NCI-H1092 (cell line): ENCODE data around the gene KCNK5.

ENCODE experiments used
- DNase-seq: peaks from one replicate; lab custom pipeline; 2025; lab: John Stamatoyannopoulos, UW

The KCNK5 gene

DNA sequence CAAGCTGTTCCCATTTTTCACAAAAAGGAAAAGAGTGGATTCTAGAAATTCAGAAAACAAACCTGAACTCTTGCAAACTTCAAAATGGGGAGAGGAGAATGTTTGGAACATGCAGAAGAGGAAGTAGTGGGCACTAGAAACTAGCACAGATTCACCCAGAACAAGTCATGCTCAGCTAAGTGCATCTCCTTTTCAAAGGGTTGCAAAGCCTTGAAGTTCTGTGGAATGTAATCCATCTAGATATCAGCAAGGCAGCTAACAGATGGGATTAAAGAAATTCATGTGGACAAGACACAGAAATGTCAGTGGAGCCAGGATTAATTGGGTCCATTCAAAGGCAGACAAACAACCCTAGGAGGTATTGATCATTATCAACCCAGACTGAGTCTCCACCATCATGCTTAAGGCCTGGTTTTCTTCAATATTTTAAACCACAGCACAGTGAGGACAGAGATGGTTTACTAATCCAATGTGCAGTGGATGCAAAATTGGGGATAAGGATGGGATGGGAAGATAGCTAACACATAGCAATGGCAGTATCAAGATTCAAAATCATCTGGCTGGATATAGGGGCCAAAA is 31.3 kb downstream of the KCNK5 start:
- no peak for DNase-seq

DNA sequence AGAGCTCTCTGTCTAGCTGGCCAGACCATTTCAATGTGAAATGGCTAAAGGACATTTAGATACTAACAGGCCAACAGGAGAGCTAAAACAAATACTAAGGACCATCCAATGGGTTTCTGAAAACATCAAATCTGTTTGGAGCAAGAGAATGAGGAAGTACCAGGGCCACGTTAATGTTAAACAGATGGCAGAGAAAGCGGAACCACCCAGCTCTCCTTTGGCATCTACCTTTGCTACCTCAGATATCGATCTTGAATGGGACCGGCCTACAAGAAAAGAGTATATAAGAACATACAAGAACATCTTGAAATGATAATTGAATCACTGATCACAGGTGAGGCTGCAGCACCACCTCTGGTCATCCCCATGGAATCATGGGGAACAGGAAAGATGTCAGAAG is 31.8 kb downstream of the KCNK5 start:
- no peak for DNase-seq

DNA sequence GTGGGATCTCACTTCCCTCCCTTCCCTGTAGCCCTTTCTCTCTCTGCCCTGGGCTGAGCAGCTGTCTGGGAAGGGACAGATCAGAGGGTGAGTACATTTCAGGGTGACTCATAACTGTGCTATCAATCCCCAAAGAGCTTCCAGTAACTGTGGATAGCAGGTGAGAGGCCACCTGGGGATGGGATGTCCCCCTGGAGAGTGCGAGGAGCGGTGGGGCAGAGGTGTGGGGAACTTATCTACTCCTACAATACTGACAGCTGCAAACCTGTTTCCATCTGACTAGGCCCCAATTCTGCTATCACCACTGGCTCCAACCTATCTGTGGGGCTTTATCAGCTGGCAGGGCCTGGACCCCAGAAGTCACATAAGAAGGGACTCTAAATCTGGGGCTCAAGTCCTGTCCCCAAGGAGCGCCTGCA is 32.6 kb downstream of the KCNK5 start:
- DNase-seq, result no peak

DNA sequence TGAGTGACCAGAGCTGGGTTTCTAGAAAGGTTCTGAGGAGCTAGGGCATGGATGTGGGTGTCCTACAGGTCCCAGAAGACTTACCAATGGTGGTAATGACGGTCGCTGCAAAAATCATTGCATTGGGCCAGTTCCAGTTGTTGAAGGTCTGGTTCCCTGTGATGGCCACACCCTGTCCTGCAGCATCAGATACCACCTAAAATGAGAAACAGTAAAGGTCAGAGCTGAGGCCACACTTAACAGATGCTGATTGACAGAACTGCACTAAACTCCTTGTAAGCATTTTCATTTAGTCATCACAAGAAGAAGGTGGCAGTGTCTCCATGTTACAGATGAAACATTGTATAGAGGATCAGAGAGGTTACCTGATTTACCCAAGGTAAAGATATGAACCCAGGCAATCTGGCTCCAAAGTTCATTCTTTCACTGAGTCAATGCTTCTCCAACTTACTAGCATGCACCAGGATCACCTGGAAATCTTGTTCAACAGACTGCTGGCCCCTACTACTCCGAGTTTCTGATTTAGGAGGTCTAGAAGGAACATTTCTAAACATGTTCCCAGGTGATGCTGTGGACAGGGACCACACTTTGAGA is 33.4 kb downstream of the KCNK5 start:
- no peak for DNase-seq

DNA sequence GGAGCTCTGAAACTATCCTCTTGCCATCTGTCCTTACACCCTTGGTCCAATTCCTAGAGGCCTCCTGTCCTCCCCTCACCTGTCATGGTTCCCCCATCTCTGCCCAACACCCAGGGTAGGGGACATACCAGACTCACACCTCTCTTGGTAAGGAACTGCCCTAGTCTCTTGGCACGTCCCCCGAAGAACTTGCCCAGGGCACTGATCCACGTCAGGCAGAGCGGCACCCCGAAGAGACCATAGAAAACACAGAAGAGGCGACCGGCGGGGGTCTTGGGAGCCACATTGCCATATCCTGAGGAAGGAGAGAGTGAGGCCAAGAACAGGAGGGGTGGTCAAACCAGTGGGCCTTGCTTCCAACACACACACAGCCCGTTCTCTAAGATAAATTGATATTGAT is 34.8 kb downstream of the KCNK5 start:
- no peak for DNase-seq

DNA sequence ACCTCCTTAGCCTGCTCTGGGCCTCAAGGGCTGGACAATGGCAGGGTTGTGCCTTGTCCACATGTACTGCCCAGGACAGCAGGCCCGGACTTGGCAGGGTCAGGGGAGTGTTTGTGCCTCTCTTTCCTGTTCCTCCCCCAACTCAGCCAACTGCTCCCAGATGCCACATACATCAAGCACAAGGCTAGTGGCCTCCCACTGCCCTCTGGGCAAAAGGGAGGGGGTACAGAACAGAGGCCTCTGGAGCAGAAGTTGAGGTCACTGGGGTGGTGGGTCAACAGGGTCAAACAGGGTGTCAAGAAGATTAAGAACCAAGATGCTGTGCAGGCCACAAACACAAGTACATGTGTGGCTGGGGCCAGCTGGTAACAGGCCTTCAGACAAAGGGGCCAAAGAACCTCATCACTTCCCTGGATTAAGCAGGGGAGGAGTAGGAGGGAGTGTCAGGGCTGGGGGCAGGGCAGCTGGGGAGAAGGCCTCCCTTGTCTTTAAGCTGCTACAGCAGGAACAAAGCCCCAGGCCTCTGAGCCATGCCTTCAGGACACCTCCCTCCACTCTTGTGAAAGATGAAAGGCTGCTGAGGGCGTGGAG is 36.0 kb downstream of the KCNK5 start:
- no peak for DNase-seq

DNA sequence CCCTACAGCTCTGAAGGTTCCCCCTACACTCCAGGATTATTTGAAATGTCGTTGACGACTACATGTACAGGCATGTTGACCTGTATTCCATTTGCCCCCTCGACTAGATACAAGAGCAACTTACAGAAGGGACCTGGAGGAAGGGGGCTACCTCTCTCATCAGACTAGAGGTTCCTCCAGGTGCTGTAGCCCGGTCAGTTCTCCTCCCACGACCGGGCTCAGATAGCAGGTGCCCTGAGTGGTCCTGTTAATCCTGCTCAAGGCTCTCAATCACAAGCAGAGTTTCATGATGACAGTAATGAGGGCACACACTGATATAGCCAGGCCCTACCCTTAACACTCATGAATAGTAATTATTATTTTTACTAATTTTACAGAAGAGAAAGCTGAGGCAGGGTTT is 36.5 kb downstream of the KCNK5 start:
- no peak for DNase-seq

DNA sequence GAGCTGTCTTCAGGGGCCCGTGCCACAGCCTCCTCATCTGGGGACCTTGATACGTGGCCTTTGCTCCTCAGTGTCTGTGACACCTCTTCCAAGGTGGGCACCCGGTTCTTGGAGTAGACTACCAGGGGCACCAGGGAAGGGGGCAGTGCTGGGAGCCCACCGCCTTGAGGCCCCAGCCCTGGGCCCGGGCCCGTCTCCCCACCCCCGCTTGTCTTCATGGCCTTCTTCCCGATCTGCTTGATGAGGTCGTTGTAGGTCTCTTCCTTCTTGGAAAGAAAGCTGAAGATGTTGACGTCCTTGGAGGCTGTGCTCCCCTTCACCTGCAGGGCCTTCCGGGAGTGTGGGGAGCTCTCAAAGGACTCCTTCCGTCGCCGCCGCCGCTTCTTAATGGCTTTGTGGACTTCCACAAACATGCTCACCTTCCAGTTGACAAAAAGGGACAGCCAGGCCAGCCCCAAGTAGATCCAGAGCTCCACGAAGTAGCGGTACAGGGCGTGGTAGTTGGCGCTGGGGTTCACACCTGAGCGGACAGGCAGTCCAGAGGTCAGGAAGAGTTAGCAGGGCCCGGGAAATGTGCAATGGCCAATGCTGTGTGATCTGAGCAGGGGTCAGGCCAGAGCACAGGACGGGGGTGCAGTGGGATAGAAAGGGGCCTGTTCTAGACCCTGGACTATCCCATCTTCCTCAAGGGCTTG is 37.9 kb downstream of the KCNK5 start:
- DNase-seq, result no peak

DNA sequence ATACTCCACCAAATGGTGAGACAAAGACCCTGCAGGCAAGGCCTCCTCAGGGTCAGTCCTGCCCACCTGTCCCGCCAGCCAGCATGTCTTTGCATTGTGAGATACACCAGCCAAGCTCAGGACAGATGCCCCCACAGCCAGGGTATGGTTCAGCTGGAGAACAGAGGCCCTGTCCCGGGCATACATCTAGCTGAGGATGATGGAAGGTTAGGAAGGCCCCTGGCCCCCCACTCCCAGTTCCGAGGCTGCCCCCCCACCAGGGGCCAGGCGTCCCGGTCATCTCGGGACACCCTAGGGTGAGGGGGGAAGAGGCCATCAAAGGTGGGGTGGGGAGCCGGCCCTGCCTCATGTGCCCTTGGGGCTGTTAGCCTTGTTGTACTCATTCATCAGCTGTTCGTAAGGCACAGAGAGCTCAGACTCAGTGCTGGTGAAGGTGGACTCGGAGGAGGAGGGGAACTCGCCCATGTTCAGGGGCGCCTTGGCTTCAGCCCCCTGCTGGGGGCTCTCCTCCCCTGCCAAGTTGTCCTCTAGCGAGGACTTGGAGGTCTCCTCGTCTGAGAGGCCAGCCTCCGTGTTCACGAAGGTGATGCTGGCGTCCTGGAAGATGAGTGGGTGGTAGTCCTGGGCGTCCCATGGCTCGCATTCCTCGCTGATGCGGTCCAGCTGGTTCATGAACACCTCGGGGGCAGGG is 38.6 kb downstream of the KCNK5 start:
- no peak for DNase-seq

DNA sequence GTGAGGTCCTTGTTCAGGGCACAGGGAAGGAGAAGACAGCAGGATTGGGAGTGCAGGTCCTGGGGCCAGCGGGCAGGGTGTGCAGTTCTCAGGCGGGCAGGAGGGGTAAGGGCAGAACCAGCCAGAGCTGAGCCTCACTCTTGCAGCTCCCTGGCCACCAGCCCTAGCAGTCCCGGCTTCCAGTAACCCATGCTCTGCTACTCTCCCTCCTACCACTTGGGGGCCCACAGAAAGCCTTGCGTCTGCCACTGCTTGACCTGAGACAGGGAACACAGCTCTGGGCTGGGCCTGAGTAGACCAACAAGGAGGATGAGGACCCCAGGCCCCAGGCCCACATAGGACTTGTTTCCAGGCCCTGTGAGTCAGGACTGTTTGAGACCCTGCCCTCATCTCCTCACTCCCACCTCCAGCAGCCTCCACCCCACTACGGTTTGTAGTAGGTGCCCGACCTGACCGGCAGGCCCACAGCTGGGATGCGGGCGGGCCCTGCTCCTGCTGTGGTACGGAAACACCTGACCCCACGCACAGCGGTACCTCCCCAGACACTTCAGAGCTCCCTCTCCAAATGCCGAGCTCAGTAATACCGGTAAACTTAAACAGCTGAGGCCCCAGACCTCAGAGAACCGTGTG is 39.2 kb downstream of the KCNK5 start:
- DNase-seq, result no peak

DNA sequence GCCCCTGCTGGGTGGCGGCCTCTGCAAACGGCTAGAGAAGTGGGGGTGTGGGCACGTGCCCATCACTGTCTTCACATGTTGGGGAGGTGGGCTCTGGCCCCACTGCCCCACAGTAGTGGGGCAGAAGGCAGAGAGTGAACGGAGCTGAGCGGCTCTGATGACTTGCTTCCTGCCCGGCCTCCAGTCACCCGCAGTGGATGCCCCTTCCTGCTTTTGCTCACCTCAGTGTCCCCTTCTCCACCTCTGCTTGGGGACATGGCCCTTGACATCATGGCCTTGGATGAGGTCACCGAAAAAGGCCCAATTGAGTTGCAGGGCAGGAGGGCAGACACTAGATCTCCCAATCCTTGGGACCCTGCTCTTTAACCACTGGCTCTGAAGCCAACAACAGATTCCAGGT is 40.1 kb downstream of the KCNK5 start:
- DNase-seq, result no peak

DNA sequence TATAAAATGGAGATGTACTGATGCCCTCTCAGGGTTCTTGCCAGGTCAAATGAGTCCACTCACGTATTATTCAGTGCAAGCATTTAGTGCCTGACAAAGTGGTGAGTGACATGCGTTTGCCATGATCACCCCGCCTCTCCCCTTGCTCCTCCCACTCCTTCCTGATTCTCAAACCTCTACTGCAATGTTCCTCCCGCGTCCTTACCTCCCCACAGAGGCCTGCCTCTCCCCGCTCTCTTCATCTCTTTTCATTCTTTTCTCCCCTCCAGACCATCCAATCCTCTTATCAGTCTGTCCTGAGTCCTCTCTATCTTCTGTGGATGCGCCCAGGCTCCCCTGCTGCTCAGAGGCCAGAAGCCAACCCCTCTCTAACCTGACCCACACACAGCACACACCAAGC is 40.7 kb downstream of the KCNK5 start:
- no peak for DNase-seq

DNA sequence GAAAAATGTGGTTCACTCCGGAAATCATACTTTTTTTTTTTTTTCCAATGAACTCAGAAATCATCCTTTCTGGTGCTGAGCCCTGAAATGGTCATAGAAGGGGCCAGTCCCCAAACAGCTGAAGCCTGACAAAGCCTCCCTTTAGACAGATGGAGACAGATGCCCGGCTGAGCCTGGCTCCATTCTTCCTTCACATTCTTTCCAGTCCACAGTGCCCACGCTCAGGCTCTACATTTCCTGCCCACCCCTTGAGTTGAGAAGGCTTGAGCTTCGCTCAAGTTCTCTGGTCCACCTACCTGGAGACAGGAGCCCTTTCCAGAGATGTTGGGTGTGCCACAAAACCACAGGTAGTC is 41.2 kb downstream of the KCNK5 start:
- DNase-seq, result no peak

DNA sequence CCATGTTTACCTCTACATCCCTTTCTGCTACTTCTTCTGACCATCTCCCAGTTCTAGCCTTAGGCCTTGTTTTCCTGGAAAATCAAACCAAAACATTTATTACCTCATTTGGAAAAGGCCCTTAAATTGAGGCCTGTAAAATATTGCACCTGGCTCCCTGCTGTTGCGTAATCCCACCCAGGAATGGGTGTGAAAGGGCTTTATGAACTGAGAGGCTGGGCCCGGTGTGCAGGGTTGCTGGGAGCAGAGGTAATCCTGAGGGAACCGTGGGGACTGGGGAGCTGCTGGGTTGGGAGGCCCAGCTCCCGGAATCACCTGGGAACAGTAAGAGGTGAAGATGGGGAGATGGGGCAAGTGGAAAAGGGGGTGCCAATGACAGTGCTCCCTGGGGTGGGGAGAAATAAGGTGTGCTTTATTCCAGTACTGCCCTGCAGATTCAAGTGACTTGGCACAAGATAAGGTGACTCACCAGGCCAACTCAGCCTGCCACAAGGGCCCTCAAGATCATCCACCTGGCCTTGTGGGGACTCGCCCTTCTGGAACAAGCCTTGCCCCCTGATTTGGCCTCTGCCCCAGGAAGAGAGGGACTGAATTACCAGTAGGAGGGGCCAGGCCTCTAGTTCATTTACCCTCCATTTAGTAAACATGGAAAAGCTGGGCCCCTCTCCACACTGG is 44.2 kb downstream of the KCNK5 start:
- no peak for DNase-seq

DNA sequence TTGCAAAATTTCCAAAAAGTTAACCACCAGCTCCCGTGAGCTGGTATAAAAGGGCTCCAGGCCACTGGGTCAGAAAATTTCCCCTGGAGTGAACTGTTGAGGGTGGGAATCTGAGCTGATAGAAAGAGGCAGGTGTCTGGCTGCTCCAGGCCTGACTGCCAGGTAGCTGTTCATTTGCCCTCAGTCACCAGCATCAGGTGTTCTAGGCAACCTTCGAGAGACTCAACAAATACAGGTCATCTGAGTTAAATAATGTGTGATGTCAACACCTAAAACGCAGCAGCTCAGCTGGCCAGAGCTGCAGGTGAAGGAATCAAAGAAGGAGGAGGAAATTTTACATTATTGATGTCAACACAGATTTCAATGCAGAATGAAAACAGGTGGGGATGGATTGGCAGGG is 46.7 kb downstream of the KCNK5 start:
- DNase-seq, result no peak

DNA sequence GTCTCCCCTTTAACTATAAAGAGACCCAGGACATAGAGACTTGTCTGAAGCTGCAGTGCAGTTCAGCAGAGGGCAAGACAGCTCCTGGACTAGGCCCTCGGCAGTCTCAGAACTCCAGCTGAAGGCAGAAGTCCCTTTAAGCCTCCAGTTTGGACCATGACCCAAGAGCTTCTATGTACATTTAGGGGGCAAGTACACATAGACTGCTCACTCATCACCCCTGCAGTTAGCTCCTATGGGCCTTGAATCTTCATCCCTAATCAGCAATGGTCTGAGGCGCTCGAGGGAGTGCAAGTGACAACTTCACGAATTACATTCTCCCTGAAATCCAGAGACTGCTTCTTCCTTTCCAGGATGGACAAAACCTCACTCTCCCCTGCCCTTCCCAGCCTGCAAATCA is 47.4 kb downstream of the KCNK5 start:
- DNase-seq, result no peak

DNA sequence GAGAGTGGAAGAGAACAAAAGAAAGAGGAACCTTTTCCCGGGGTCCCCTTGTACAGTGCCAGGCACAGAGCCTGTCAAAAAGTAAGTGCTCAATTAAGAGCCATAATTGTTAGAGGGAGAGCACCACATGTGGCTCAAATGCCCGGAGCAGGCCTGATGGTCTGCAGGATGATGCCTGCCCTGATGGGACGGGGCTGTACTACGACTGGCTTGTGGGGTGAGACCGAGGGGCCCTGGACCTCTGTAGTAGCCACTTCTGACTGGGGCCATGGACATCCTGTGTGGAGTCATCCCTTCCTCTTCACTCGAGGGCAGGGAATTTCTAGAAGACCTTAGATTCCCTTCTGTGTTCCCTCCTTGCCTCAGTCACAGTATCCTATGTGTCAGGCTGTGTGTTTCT is 47.9 kb downstream of the KCNK5 start:
- no peak for DNase-seq

DNA sequence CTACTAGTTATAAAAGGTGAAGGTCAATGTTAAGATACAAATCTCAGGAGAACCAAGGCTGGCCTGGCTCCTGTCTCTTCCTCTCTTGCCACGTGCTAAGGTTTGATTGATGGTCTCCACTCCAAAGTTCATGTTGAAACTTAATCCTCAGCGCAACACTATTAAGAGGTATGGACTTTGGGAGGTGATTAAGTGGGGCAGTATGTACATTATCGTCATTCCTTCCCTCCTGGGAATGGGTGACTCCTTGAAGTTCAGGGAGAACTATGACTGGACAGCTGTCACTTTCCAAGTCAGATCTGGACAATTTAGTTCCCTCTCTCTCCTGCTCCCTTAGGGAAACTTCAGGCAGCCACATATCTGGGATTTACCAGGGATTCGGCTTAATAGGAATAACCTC is 50.5 kb downstream of the KCNK5 start:
- DNase-seq, result no peak

DNA sequence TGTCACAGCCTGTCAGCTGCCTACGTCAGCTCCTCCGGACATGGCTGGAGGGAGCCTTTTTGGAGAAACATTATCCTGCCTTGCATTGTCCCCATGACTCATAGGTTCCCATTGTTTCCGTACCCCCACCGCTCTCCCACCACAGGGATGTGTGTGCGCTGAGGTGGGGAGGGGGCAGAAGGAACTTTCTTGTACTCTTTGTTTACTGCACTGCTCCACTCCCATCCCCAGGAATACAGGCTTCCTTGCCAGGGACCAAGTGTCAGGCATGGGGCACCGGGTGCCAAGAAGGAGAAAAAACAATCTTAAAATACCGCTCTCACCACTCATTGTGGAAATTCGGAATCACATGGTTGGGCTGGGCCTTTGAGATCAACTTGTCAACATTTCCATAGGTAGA is 51.0 kb downstream of the KCNK5 start:
- DNase-seq, result no peak

DNA sequence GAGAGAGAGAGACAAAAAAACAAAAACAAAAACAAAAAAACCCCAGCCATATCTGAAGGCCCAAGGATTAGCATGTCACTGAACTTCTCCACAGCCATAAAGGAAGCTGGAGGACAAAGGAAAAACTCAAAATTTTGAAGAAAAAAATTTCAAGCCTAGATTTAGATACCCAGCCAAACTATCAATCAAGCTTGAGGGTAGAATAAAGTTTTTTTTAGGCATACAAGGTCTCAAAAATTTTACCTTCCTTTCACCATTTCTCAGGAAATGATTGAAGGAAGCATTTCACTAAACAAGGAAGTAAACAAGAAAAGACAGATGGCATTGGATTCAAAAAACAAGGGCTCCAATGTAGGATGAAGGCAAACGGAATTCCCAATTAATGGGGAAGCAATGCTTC is 52.1 kb downstream of the KCNK5 start:
- no peak for DNase-seq

DNA sequence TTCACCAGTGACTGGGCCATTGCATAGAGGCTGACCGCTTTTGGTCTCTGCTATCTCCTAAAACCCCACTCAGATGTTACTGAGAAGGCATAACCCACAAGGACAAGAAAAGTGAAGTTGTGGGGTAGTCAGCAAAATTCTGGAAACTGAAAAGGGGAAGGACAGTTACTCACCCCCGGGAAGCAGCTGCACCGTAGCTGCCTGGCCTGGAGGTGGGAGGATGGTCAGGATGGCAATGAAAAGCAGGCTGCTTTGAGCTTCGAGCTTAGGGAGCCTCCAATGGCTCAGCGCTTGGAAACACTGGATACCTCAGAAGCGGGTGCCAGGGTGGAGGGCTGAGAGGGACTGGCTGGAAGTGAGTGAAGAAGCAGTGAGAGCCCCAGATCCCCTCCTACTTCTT is 56.0 kb downstream of the KCNK5 start:
- DNase-seq, result no peak

DNA sequence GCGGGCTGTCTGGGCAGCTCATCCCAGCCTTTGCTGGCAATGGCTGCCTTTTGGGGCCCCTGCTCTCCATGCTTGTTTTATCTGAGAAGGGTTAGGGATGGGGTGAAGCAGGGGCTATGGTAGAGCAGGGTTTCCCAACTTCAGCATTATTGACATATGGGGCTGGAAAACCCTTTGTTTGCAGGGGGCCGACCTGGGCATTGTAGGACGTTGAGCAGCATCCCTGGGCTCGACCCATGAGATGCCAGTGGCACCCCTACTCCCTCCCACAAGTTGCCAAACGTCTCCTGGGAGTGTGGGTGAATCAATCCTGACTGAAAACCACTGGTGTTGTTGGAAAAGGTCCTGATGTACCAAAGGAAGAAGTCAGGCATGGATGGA is 56.9 kb downstream of the KCNK5 start:
- DNase-seq, result no peak
